AG10803 (cell line): ENCODE measurements around the gene SPAG8.

Source experiments
- DNase-seq: peaks from one replicate; pipeline ENCODE4 v3.0.0; 2010; ENCODE audit warnings: low read depth
- H3K4me3 ChIP-seq: 2 replicates; pipeline ENCODE4 v1.5.1; 2011; ENCODE audit warnings: mild to moderate bottlenecking, low read length, control low read depth
- CTCF ChIP-seq: conservative IDR thresholded peaks from 2 replicates; pipeline ENCODE4 v1.5.1; 2011; ENCODE audit warnings: mild to moderate bottlenecking, low read length, control low read depth, inconsistent platforms

SPAG8 gene

GRCh38 chr9:35808433-35808832, 3.6 kb downstream of the SPAG8 start:
- no peak for DNase-seq
- H3K4me3 ChIP-seq, result no peak overlapping the region
- TF ChIP-seq CTCF, result no peak

GRCh38 chr9:35806101-35806500, 6.0 kb downstream of the SPAG8 start:
- DNase-seq, result no peak
- TF ChIP-seq CTCF, result no peak
- H3K4me3 ChIP-seq, result no peak overlapping the region

GRCh38 chr9:35801328-35802128, 10.5 kb downstream of the SPAG8 start:
- H3K4me3 ChIP-seq, result no peak overlapping the region
- no peak for DNase-seq
- TF ChIP-seq CTCF, result no peak

GRCh38 chr9:35800530-35800929, 11.5 kb downstream of the SPAG8 start:
- no peak for TF ChIP-seq CTCF
- no peak for DNase-seq
- H3K4me3 ChIP-seq, result no peak overlapping the region

GRCh38 chr9:35798658-35799374, 13.2 kb downstream of the SPAG8 start:
- TF ChIP-seq CTCF, result no peak
- H3K4me3 ChIP-seq, result no peak overlapping the region
- DNase-seq, result peak; percentile 42

- DNase-seq, result no peak
- no peak for TF ChIP-seq CTCF
- no peak overlapping the region for H3K4me3 ChIP-seq
Measured at GRCh38 chr9:35797311-35798109, 14.6 kb downstream of the SPAG8 start.
